Measurements from ENCODE around the gene LSP1. TPM values are rescaled to one million over a fixed set of nuclear protein-coding genes. Genes with fewer than 3 reads are reported as not detected.

LSP1 gene
- total RNA-seq, 1 donor from 2014 or later: 301 TPM

DNA sequence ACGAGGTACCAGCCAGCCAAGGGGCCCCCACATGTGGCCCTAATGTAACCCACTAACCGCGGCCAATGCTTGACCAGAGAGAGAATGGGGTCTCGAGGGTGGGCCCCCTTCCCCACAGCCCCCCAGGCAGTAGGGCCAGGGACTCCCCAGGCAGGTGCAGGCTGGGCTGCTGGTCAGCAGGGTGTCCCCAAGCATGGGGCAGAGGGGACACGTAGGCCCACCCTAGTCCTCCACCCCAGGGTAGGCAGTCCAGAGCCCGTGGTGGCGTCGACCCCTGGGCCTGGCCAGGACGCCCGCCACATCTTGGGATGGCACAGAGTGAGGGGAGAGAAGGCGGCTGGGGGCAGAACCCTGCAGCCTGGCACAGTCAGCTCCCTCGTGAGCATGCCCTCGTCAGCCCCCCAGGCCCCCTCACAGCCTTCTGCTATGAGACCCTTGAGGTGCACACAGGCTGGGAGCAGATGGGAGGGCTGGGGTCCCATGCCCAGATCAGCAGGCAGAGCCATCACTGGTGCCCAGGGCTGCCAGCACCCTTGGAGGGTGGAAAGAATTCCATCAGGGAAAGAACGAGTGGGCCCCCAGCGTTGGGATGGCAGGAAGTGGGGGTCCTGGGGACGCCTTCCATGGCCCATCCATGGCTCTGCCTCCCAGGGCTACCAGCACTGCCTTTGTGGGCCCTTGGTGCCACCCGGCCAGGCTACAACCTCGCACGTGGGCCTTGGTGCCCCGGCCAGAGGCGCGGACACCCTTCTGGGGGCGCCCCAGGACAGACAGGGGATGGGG lies 72.7 kb downstream of the LSP1 start:
- Mint-ChIP-seq H3K36me3 (ENCODE audit: low read depth) (no peaks in the 10 kb centered on the region), H3K27ac (no peak overlapping the region), H3K4me1 (no peaks in the 10 kb centered on the region), H3K27me3 (peaks cover 19% of the 10 kb centered on the region), H3K9me3 (no peaks in the 10 kb centered on the region), H3K4me3 (no peak overlapping the region)
- ChIA-PET CTCF (no interaction called here), POLR2A (no interaction called here)
- ATAC-seq (ENCODE audit: low read depth) (no peak), DNase-seq (no peak)
- intact Hi-C loops (cut with micrococcal nuclease): no loop called here
- TF ChIP-seq, protein P1, sequence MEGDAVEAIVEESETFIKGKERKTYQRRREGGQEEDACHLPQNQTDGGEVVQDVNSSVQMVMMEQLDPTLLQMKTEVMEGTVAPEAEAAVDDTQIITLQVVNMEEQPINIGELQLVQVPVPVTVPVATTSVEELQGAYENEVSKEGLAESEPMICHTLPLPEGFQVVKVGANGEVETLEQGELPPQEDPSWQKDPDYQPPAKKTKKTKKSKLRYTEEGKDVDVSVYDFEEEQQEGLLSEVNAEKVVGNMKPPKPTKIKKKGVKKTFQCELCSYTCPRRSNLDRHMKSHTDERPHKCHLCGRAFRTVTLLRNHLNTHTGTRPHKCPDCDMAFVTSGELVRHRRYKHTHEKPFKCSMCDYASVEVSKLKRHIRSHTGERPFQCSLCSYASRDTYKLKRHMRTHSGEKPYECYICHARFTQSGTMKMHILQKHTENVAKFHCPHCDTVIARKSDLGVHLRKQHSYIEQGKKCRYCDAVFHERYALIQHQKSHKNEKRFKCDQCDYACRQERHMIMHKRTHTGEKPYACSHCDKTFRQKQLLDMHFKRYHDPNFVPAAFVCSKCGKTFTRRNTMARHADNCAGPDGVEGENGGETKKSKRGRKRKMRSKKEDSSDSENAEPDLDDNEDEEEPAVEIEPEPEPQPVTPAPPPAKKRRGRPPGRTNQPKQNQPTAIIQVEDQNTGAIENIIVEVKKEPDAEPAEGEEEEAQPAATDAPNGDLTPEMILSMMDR (IDR thresholded peaks at IDR 0.05): no peak

DNA sequence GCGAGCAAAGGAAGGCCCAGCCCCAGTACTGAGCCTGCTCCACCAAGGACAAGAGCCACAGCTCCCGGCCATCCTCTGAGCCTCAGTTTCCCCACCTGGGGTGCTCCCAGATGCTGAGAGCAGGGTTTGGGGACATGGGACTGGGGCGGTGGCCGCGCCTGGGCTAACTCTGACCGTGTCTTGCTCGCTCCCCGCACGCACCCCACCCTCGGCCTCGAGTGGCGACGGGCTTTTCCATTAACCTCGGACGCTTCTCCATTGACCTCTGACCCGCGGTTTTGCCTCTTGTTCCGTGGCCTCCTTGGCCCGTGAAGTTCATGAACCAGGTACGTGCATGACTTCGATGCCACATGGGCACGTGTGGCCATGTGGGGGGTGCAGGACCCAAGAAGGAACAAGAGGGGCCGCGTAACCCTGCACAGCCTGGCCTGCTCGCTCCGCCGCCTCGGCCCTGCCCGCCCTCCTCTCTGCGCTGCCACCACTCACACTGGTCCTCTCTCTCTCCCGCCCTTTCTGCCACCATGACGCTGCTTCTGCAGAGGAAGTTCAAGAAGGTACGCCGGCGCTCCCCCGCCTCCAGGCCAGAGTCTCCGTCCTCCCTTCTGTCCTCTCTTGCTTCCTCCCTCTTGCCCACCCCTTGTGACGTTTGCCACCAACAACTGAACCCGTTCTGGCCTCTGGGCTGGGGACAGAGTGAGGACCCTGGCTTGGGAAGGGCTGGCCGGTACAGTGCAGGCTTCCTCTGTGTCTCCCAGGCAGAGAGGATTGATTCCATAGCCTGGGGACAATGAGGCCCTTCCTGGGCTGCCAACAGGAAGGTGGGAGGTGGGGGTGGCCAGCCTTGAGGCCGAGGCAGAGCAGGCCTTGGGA lies 73.5 kb downstream of the LSP1 start:
- no peak for ATAC-seq (ENCODE audit: low read depth)

DNA sequence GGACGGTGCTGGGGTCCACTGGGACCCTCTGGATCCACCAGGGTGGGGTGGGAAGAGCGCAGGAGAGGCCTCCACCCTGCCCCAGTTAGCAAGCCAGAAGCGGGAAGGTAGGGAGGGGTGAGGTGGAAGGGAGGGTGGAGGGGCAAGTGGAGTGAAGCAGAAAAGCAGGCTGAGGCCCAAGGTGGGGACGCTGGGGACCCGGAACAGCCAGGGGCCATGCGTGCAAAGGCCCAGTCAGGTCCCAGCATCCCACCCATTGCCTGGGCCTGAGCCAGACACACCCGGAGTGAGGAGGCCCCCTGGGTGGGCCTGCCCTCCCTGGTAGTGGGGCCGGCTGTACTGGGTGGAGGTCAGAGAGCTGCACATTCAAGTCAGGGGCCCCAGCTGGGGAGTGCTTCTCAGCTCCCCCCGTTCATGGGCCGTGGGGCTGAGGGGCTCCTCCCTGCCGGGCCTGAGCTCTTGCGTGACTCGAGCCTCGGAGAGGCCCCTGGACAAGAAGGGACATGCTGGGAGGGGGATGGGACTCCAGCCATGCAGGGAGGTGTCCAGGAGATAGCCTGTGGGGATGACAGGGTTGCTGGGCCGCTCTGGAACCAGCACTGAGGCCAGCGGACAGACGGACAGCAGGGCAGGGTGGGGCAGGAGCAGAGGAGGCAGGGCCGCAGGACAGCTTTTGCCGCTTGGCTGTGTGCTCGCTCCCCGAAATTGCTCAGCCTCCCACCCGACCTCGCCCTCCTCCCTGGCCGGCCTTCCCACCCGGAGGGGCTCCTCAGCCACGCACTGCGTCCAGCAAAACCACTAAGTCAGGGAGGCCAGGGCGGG lies 74.4 kb downstream of the LSP1 start:
- POLR2A ChIA-PET: no interaction called here
- Mint-ChIP-seq H3K9me3 (no peaks in the 10 kb centered on the region), H3K27ac (no peak overlapping the region), H3K4me1 (no peaks in the 10 kb centered on the region), H3K27me3 (peaks cover 24% of the 10 kb centered on the region), H3K36me3 (ENCODE audit: low read depth) (no peaks in the 10 kb centered on the region), H3K4me3 (no peak overlapping the region)
- CTCF ChIA-PET: no interaction called here
- no peak for DNase-seq
- intact Hi-C loops (cut with micrococcal nuclease): no loop called here
- no peak for ATAC-seq (ENCODE audit: low read depth)
- TF ChIP-seq, protein P1 (IDR thresholded peaks at IDR 0.05): no peak

More for the DNA sequence above, 73.5 kb downstream of the LSP1 start:
- H3K36me3 Mint-ChIP-seq (ENCODE audit: low read depth): no peaks in the 10 kb centered on the region
- no peaks in the 10 kb centered on the region for H3K4me1 Mint-ChIP-seq
- TF ChIP-seq, protein P1 (IDR thresholded peaks at IDR 0.05): no peak
- DNase-seq: no peak
- no peak overlapping the region for H3K4me3 Mint-ChIP-seq
- ChIA-PET POLR2A (no interaction called here), CTCF (no interaction called here)
- H3K9me3 Mint-ChIP-seq: no peaks in the 10 kb centered on the region
- H3K27me3 Mint-ChIP-seq: peaks cover 19% of the 10 kb centered on the region
- intact Hi-C loops (cut with micrococcal nuclease): no loop called here
- no peak overlapping the region for H3K27ac Mint-ChIP-seq

DNA sequence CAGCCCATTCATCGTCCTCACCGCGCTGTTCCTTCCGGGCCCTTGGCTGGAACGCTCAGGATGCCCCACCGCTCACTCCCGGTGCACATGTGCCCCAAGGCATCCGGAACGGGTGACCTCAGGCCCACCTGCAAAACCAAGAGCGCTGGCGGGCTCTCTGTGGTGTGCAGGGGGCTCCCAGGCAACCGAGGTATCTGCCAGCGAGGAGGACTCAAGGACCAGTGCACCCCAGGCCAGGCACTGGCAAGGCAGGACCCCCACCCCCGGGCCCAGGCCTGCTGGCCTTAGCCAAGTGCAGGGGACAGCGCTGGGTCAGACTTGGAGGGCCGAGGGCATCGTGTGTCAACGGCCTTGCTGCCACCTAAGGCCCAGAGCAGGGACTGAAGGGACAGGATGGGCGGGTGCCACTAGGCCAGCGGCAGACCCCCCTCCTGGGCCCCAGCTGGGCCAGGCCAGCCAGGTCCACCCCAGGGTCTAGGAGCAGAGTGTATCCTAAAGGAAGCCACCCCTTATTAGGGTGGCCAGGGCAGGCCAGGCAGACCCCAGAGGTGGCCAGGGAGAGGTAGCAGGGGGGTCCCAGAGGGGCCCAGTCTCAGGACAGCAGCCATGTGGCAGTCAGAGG lies 75.1 kb downstream of the LSP1 start:
- intact Hi-C loops (cut with micrococcal nuclease): no loop called here
- Mint-ChIP-seq H3K27me3 (peaks cover 25% of the 10 kb centered on the region), H3K36me3 (ENCODE audit: low read depth) (no peaks in the 10 kb centered on the region), H3K4me3 (no peak overlapping the region), H3K4me1 (no peaks in the 10 kb centered on the region), H3K9me3 (no peaks in the 10 kb centered on the region), H3K27ac (no peak overlapping the region)
- ChIA-PET POLR2A (no interaction called here), CTCF (no interaction called here)
- no peak for ATAC-seq (ENCODE audit: low read depth)
- TF ChIP-seq, protein P1 (IDR thresholded peaks at IDR 0.05): no peak
- DNase-seq: no peak

Measured in activated B cell treated with CpG ODN at 0.5 μM for 24 hours (primary cell).